NCI-H2107 treated with DMSO at 0.1 percent for 48 hours (cell line): Measurements from ENCODE around the gene RUNX1.

Experiments
- DNase-seq: peaks from one replicate; lab custom pipeline; 2025; ENCODE audit not compliant: unreplicated experiment; lab: John Stamatoyannopoulos, UW

Gene RUNX1

DNA sequence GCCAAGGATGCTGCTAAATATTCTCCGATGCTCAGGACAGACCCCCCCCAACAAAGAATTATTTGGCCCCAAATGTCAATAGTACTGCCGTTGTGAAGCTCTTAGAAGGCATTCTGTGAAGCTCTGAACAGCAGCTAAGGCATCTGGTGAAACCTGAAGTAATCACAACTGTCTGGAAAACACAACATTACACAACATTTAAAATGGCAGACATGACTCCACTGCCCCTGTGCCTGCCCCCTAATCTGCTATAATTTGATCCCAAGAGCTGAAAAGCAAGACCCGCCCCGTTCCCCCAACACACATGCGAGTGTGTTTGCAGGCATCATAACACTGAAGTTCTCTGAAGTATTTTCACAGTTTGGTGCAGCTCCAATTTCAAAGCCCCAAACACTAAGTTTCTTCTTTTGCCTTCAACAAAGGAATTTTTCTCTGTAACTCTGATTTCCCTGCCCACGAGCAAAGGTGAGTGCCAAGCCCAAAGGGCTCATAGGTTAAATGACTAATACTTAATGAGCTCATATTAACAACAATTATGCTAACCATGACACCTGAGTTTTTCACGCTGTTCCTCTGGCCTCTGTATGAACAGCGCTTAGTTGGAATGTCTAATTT, 251.1 kb downstream of the RUNX1 start:
- no peak for DNase-seq

- DNase-seq, result no peak
Observed at GRCh38 chr21:34797201-34797525, 251.9 kb downstream of the RUNX1 start.

- peak; percentile 88 for DNase-seq
Observed at GRCh38 chr21:34796518-34797200, 252.4 kb downstream of the RUNX1 start.

- no peak for DNase-seq
Observed at GRCh38 chr21:34795548-34796180, 253.4 kb downstream of the RUNX1 start.

- DNase-seq, result peak; percentile 57
Observed at GRCh38 chr21:34795175-34795547, 253.9 kb downstream of the RUNX1 start.

DNA sequence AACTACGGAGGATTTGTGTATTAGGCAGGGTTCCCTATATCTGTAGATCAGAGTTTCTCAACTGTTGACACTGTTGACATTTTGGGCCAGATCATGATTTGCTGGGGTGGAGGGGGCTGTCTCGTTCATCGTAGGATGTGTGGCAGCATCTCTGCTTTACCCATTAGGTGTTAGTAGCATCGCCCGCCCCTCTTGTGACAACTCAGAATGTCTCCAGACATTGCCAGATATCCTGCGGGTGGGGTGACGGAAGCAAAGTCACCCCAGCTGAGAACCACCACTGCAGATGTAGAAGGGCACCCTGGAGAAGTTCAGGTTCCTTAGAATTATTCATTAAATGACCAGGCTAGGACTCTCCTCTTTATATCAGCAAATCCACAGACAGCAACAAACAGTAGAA, 254.4 kb downstream of the RUNX1 start:
- DNase-seq, result no peak

DNA sequence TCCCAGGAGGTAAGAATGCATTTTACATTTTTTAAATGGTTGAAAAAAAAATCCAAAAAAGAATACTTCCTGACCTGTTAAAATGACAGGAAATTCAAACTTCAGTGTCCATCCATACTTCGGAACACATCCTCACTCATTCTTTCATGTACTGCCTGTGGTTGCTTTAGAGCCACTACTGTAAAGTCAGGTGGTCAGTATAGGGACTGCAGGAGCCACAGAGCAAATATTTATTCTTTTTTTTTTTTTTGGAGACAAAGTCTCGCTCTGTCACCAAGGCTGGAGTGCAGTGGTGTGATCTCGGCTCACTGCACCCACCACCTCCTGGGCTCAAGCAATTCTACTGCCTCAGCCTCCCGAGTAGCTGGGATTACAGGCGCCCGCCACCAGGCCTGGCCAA, 255.6 kb downstream of the RUNX1 start:
- no peak for DNase-seq

GRCh38 chr21:34792504-34793089, 256.5 kb downstream of the RUNX1 start:
- DNase-seq, result peak; percentile 42

GRCh38 chr21:34791776-34792503, 257.2 kb downstream of the RUNX1 start:
- no peak for DNase-seq

- no peak for DNase-seq
Observed at GRCh38 chr21:34790834-34791233, 258.3 kb downstream of the RUNX1 start.

GRCh38 chr21:34790341-34790740, 258.8 kb downstream of the RUNX1 start:
- DNase-seq, result no peak

DNA sequence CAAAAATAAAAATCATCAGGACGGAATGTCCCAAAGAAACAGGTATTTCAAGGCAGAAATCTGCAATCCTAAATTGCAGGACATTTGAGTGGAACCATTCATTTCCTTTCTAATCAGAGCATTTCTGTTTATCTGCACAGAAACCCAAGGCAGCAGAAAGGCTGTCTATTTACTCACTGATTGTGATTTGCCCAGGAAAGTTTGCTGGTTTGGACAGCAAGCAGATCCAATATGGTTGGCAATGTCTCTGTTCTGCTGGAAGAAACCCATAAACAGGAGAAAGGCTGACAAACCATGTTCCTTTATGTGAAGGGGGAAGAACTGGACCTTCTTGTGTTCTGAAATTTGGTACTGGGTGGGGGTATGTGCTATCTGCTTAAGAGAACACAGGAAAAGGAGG, 260.2 kb downstream of the RUNX1 start:
- DNase-seq, result no peak

- DNase-seq, result no peak
Observed at GRCh38 chr21:34783815-34784214, 265.3 kb downstream of the RUNX1 start.

DNA sequence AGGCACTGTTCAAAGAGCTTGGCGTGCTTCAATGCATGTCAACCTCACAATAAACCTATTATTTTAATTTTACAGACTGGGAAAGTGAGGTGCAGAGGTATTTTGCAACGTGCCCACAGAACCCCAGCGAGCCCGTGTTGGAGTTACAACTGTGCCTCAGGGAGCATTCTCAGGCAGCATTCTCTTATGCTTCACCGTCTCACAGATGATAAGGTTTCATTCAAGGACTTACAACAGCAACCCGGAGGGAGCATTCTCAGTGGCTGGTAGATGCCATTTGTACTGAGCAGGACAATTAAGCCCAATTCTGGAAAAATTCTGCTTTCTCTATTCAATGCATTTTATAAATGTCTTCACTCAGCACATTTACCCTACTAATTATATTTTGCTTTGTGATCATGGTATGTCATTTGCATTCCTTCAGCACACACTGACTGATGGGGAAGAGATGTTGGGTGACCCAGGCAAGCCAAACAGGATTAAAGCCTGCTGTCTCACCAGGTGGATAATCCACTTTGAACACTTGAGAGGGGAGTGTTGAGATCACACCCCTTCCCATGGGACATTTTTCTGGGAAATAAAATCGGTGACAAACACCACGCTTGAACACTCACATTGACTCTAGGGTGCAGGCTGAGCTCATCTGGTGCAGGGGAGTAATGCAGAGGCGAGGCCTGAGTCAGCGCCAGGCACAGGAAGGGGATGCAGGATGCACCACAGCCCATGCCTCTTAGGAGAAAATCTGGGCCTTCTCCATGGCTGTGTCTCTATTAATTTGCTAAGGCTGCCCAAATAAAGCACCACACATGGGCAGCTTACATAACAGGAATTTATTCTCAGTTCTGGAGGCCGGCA, 266.4 kb downstream of the RUNX1 start:
- no peak for DNase-seq

GRCh38 chr21:34781526-34781925, 267.6 kb downstream of the RUNX1 start:
- no peak for DNase-seq

- DNase-seq, result no peak
Observed at GRCh38 chr21:34779860-34780259, 269.2 kb downstream of the RUNX1 start.

DNA sequence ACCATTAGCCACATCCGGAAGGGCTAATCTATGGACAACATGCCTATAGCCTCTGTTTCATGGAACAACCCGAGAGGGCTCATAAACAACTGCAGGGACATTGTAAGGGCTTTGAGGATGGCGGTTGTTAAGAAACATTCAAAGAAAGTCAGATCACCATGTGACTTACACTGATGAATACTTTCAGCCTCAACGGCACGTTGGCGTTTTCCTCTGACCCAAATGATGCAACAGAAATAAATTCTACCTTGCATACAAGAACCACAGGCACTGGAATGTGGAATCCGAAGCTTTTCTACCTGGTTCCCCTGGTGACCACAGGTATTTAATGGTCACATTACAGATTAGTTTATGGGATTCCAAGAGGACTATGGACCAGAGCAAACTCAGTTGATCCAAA, 273.3 kb downstream of the RUNX1 start:
- DNase-seq, result no peak

- DNase-seq, result no peak
Observed at GRCh38 chr21:34774750-34775149, 274.4 kb downstream of the RUNX1 start.

DNA sequence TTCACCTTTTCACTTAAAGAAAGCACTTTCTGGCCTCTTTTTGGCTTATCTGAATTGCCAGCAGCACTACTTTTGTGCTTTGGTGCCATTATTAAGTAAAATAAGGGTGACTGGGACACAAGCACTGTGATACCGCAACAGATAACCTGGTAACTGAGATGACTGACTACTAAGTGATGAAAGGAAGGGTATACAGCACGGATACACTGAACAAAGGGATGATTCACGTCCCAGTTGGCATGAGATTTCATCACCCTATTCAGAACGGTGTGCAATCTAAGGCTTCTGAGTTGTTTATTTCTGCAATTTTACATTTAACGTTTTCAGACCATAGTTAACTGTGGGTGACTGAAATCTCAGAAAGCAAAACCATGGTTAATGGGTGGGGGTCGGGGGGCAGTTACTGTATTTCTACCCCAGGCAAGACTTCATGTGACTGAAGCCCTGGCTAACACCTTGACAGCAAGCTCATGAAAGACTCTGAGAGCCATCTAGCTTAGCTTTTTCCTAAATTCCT, 277.5 kb downstream of the RUNX1 start:
- no peak for DNase-seq

GRCh38 chr21:34770576-34770975, 278.5 kb downstream of the RUNX1 start:
- no peak for DNase-seq

- DNase-seq, result no peak
Observed at GRCh38 chr21:34768326-34768725, 280.8 kb downstream of the RUNX1 start.
